GM12878 (cell line): Measurements from ENCODE around the gene AGXT.

Source experiments
- JUND ChIP-seq: IDR thresholded peaks from 2 replicates; pipeline ENCODE4 v1.6.1; 2012; ENCODE audit warnings: low read depth, mild to moderate bottlenecking, low read length, improper control_type of control experiment, moderate library complexity
- ZZZ3 ChIP-seq: IDR thresholded peaks from 2 replicates; pipeline ENCODE4 v1.6.1; 2011; ENCODE audit warnings: low read depth; ENCODE audit not compliant: control insufficient read depth, insufficient read length
- TF ChIP-seq, protein P1 (sequence below): IDR thresholded peaks from 2 replicates; pipeline ENCODE4 v1.6.1; 2011; ENCODE audit warnings: low read depth, mild to moderate bottlenecking, low read length, moderate library complexity, borderline replicate concordance; ENCODE audit errors: extremely low read depth
- TF ChIP-seq, protein P2 (sequence below), 3 experiments: IDR thresholded peaks in 2 of 3; conservative IDR thresholded peaks in 1 of 3; 2 replicates each; pipeline ENCODE4 v1.5.1; 2011; ENCODE audit warnings: low read depth in 3 of 3, low read length in 3 of 3, mild to moderate bottlenecking in 3 of 3, control low read depth in 2 of 3, moderate library complexity in 2 of 3, inconsistent platforms in 1 of 3, mixed read lengths in 1 of 3; ENCODE audit not compliant: control insufficient read depth in 2 of 3, insufficient read depth in 1 of 3; ENCODE audit errors: extremely low read depth in 1 of 3
- TF ChIP-seq, protein P3 (sequence below): fragments of 450-650 bp; formaldehyde crosslinking; IDR thresholded peaks from 2 replicates; pipeline ENCODE4 v1.5.0; 2022; ENCODE audit warnings: mild to moderate bottlenecking, missing genetic modification characterization
- TF ChIP-seq, protein P4 (sequence below): fragments of 450-650 bp; IDR thresholded peaks from 2 replicates; pipeline ENCODE4 v1.6.1; 2017; ENCODE audit warnings: mild to moderate bottlenecking, moderate library complexity

DNA sequence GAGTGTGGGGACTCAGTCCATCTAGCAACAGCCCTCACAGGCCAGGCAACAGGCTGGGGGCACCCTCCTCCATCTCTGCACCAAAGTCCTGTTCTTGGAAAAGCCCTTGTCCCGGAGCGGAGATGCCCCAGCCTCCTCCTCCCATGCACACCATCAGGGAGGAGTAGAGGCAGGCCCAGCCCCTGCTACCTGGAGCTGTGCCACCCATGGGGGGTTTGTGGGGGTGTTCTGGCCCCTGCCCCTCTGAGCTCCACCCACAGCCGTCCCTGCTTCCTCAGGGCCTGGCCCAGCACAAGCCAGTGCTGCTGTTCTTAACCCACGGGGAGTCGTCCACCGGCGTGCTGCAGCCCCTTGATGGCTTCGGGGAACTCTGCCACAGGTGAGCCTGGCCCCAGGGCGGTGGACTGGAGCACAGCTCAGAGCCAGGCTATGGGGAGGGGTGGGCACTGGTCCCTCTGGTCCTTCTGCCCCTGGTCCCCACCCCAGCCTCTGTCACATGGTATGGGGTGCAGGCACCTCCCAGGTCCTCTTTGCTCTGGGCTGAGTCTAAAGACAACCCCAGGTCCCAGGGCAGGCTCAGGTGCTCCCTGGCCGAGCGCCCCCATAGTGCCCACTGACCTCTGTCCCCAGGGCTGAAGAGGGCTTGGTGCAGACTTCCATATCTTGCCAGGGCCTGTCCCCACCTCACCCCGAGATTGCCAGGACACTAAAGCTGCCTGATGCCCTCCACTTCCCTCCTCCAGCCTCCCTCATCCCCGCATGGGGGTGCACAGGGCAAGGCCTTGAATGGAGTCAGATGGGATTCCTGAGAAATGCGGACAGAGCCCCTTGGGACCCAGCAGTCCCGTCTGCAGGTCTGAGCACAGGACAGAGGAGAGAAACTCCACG is 2.7 kb downstream of the AGXT start:
- TF ChIP-seq ZZZ3 (no peak), JUND (no peak)
- TF ChIP-seq, protein P1, sequence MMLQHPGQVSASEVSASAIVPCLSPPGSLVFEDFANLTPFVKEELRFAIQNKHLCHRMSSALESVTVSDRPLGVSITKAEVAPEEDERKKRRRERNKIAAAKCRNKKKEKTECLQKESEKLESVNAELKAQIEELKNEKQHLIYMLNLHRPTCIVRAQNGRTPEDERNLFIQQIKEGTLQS = no peak
- TF ChIP-seq, protein P2, sequence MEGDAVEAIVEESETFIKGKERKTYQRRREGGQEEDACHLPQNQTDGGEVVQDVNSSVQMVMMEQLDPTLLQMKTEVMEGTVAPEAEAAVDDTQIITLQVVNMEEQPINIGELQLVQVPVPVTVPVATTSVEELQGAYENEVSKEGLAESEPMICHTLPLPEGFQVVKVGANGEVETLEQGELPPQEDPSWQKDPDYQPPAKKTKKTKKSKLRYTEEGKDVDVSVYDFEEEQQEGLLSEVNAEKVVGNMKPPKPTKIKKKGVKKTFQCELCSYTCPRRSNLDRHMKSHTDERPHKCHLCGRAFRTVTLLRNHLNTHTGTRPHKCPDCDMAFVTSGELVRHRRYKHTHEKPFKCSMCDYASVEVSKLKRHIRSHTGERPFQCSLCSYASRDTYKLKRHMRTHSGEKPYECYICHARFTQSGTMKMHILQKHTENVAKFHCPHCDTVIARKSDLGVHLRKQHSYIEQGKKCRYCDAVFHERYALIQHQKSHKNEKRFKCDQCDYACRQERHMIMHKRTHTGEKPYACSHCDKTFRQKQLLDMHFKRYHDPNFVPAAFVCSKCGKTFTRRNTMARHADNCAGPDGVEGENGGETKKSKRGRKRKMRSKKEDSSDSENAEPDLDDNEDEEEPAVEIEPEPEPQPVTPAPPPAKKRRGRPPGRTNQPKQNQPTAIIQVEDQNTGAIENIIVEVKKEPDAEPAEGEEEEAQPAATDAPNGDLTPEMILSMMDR (IDR thresholded peaks at IDR 0.05 in 2 of 3, conservative IDR thresholded peaks at IDR 0.05 in 1 of 3; ENCODE audit: control insufficient read depth in 2 of 3, extremely low read depth in 1 of 3, insufficient read depth in 1 of 3, low read depth in 3 of 3, low read length in 3 of 3) = no peak
- TF ChIP-seq, protein P3, sequence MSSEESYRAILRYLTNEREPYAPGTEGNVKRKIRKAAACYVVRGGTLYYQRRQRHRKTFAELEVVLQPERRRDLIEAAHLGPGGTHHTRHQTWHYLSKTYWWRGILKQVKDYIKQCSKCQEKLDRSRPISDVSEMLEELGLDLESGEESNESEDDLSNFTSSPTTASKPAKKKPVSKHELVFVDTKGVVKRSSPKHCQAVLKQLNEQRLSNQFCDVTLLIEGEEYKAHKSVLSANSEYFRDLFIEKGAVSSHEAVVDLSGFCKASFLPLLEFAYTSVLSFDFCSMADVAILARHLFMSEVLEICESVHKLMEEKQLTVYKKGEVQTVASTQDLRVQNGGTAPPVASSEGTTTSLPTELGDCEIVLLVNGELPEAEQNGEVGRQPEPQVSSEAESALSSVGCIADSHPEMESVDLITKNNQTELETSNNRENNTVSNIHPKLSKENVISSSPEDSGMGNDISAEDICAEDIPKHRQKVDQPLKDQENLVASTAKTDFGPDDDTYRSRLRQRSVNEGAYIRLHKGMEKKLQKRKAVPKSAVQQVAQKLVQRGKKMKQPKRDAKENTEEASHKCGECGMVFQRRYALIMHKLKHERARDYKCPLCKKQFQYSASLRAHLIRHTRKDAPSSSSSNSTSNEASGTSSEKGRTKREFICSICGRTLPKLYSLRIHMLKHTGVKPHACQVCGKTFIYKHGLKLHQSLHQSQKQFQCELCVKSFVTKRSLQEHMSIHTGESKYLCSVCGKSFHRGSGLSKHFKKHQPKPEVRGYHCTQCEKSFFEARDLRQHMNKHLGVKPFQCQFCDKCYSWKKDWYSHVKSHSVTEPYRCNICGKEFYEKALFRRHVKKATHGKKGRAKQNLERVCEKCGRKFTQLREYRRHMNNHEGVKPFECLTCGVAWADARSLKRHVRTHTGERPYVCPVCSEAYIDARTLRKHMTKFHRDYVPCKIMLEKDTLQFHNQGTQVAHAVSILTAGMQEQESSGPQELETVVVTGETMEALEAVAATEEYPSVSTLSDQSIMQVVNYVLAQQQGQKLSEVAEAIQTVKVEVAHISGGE (CRISPR knock-in tag) = no peak
- TF ChIP-seq, protein P4, sequence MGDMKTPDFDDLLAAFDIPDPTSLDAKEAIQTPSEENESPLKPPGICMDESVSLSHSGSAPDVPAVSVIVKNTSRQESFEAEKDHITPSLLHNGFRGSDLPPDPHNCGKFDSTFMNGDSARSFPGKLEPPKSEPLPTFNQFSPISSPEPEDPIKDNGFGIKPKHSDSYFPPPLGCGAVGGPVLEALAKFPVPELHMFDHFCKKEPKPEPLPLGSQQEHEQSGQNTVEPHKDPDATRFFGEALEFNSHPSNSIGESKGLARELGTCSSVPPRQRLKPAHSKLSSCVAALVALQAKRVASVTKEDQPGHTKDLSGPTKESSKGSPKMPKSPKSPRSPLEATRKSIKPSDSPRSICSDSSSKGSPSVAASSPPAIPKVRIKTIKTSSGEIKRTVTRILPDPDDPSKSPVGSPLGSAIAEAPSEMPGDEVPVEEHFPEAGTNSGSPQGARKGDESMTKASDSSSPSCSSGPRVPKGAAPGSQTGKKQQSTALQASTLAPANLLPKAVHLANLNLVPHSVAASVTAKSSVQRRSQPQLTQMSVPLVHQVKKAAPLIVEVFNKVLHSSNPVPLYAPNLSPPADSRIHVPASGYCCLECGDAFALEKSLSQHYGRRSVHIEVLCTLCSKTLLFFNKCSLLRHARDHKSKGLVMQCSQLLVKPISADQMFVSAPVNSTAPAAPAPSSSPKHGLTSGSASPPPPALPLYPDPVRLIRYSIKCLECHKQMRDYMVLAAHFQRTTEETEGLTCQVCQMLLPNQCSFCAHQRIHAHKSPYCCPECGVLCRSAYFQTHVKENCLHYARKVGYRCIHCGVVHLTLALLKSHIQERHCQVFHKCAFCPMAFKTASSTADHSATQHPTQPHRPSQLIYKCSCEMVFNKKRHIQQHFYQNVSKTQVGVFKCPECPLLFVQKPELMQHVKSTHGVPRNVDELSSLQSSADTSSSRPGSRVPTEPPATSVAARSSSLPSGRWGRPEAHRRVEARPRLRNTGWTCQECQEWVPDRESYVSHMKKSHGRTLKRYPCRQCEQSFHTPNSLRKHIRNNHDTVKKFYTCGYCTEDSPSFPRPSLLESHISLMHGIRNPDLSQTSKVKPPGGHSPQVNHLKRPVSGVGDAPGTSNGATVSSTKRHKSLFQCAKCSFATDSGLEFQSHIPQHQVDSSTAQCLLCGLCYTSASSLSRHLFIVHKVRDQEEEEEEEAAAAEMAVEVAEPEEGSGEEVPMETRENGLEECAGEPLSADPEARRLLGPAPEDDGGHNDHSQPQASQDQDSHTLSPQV = no peak
